ENCODE measurements around the gene PLEKHM3. TPM values are rescaled to one million over a fixed set of nuclear protein-coding genes. Genes with fewer than 3 reads are reported as not detected.
"Not testable (repeated sequence)": the region's sequence is repeated elsewhere in the genome, so short reads cannot be mapped to it uniquely, and the experiment has no call there.

PLEKHM3 gene
- total and polyA plus RNA-seq, 4 experiments from 2014 or later = 2.9 to 16.1 (median 9.3) TPM

GRCh38 chr2:207811658-207812057 is 213.7 kb downstream of the PLEKHM3 start:
- intact Hi-C loops (cut with micrococcal nuclease); H3K36me3 Mint-ChIP-seq; H3K27ac Mint-ChIP-seq; H3K27me3 ChIP-seq (ENCODE audit: insufficient read depth, low read length); H3K36me3 ChIP-seq (ENCODE audit: insufficient read depth, low read length); H3K9me3 ChIP-seq (ENCODE audit: control insufficient read depth in 1 of 2, low read length in 2 of 2); H3K4me3 Mint-ChIP-seq; POLR2A ChIA-PET (ENCODE audit: partially characterized antibody); H3K4me3 ChIP-seq (ENCODE audit: low read length in 2 of 2); H3K4me1 ChIP-seq (ENCODE audit: insufficient read depth, low read length); H3K4me1 Mint-ChIP-seq; DNase-seq; H3K9me3 Mint-ChIP-seq; H3K27ac ChIP-seq (ENCODE audit: low read depth, low read length); H3K27me3 Mint-ChIP-seq; CTCF ChIA-PET (ENCODE audit: partially characterized antibody): not testable (repeated sequence)

GRCh38 chr2:207810200-207810788 is 215.0 kb downstream of the PLEKHM3 start:
- peaks cover 0 to 6% of the 10 kb centered on the region in 2 donors for H3K27me3 Mint-ChIP-seq
- H3K9me3 ChIP-seq (ENCODE audit: control insufficient read depth in 1 of 2, low read length in 2 of 2) = no peaks in the 10 kb centered on the region
- no peaks in the 10 kb centered on the region for H3K4me1 ChIP-seq (ENCODE audit: insufficient read depth, low read length)
- no peak overlapping the region for H3K4me3 Mint-ChIP-seq
- no peaks in the 10 kb centered on the region for H3K27me3 ChIP-seq (ENCODE audit: insufficient read depth, low read length)
- no peak overlapping the region for H3K4me3 ChIP-seq (ENCODE audit: low read length in 2 of 2)
- H3K9me3 Mint-ChIP-seq = no peaks in the 10 kb centered on the region
- no peaks in the 10 kb centered on the region for H3K36me3 Mint-ChIP-seq
- intact Hi-C loops (cut with micrococcal nuclease) = no loop called here
- H3K27ac ChIP-seq (ENCODE audit: low read depth, low read length) = no peak overlapping the region
- CTCF ChIA-PET (ENCODE audit: partially characterized antibody) = no interaction called here
- no peak for DNase-seq
- no peaks in the 10 kb centered on the region for H3K4me1 Mint-ChIP-seq
- H3K36me3 ChIP-seq (ENCODE audit: insufficient read depth, low read length) = no peaks in the 10 kb centered on the region
- peak overlapping the region in 1 of 7 donors; percentile 47 for H3K27ac Mint-ChIP-seq
- POLR2A ChIA-PET (ENCODE audit: partially characterized antibody) = no interaction called here

- DNase-seq = no peak
- no peak overlapping the region for H3K27ac Mint-ChIP-seq
- no peak overlapping the region for H3K27ac ChIP-seq (ENCODE audit: low read depth, low read length)
- ChIA-PET POLR2A (ENCODE audit: partially characterized antibody) (no interaction called here), CTCF (ENCODE audit: partially characterized antibody) (no interaction called here)
- H3K36me3 ChIP-seq (ENCODE audit: insufficient read depth, low read length) = no peaks in the 10 kb centered on the region
- peaks cover 0 to 6% of the 10 kb centered on the region in 2 donors for H3K27me3 Mint-ChIP-seq
- H3K4me1 ChIP-seq (ENCODE audit: insufficient read depth, low read length) = no peaks in the 10 kb centered on the region
- no peak overlapping the region for H3K4me3 Mint-ChIP-seq
- H3K36me3 Mint-ChIP-seq = no peaks in the 10 kb centered on the region
- no peaks in the 10 kb centered on the region for H3K4me1 Mint-ChIP-seq
- H3K9me3 Mint-ChIP-seq = no peaks in the 10 kb centered on the region
- H3K9me3 ChIP-seq (ENCODE audit: control insufficient read depth in 1 of 2, low read length in 2 of 2) = no peaks in the 10 kb centered on the region
- no peaks in the 10 kb centered on the region for H3K27me3 ChIP-seq (ENCODE audit: insufficient read depth, low read length)
- no peak overlapping the region for H3K4me3 ChIP-seq (ENCODE audit: low read length in 2 of 2)
- intact Hi-C loops (cut with micrococcal nuclease) = no loop called here
Measured at GRCh38 chr2:207808119-207808518, 217.2 kb downstream of the PLEKHM3 start.

- H3K4me1 Mint-ChIP-seq = no peaks in the 10 kb centered on the region
- H3K27me3 ChIP-seq (ENCODE audit: insufficient read depth, low read length) = no peaks in the 10 kb centered on the region
- no peaks in the 10 kb centered on the region for H3K9me3 ChIP-seq (ENCODE audit: control insufficient read depth in 1 of 2, low read length in 2 of 2)
- POLR2A ChIA-PET (ENCODE audit: partially characterized antibody) = no interaction called here
- no peaks in the 10 kb centered on the region for H3K36me3 Mint-ChIP-seq
- intact Hi-C loops (cut with micrococcal nuclease) = no loop called here
- no peak overlapping the region for H3K27ac Mint-ChIP-seq
- no peaks in the 10 kb centered on the region for H3K4me1 ChIP-seq (ENCODE audit: insufficient read depth, low read length)
- H3K27ac ChIP-seq (ENCODE audit: low read depth, low read length) = no peak overlapping the region
- H3K4me3 ChIP-seq (ENCODE audit: low read length in 2 of 2) = no peak overlapping the region
- no peak for DNase-seq
- H3K4me3 Mint-ChIP-seq = no peak overlapping the region
- peaks cover 0 to 6% of the 10 kb centered on the region in 2 donors for H3K27me3 Mint-ChIP-seq
- H3K9me3 Mint-ChIP-seq = no peaks in the 10 kb centered on the region
- no peaks in the 10 kb centered on the region for H3K36me3 ChIP-seq (ENCODE audit: insufficient read depth, low read length)
- CTCF ChIA-PET (ENCODE audit: partially characterized antibody) = no interaction called here
Measured at GRCh38 chr2:207807516-207807915, 217.8 kb downstream of the PLEKHM3 start.

DNA sequence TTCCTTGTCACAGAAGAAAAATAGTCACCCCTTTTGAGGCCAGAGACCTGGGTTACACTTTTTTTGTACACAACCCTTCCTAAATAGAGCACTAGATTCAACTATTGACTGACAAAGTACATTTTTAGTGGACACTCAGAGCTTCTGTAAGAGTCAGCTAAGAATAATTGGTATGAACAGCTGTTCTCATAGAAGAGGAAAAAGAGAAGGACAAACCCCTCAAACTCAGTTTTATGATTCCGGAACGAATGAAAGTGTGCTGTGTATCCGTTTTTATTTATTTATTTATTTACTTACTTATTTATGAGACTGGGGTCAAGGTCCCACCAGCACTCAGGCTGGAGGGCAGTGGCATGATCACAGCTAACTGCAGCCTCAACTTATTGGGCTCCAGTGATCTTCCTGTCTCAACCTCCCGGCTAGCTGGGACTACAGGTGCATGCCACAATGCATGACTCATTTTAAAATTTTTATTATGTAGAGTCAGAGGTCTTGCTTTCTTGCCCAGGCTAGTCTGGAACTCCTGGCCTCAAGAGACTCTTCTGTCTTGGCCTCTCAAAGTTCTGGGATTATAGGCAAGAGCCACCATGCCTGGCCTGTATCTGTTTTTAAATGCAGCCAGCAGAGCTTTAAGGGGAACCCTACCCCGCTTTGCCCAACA is 219.6 kb downstream of the PLEKHM3 start:
- Histone ChIP-seq H3K36me3 (ENCODE audit: insufficient read depth, low read length) (no peaks in the 10 kb centered on the region), H3K4me1 (ENCODE audit: insufficient read depth, low read length) (no peaks in the 10 kb centered on the region), H3K9me3 (ENCODE audit: control insufficient read depth in 1 of 2, low read length in 2 of 2) (no peaks in the 10 kb centered on the region), H3K4me3 (ENCODE audit: low read length in 2 of 2) (no peak overlapping the region), H3K27ac (ENCODE audit: low read depth, low read length) (no peak overlapping the region), H3K27me3 (ENCODE audit: insufficient read depth, low read length) (no peaks in the 10 kb centered on the region)
- intact Hi-C loops (cut with micrococcal nuclease) = no loop called here
- POLR2A ChIA-PET (ENCODE audit: partially characterized antibody) = no interaction called here
- Mint-ChIP-seq H3K27me3 (peaks cover 3 to 6% of the 10 kb centered on the region in 2 donors), H3K27ac (no peak overlapping the region), H3K4me3 (no peak overlapping the region), H3K36me3 (no peaks in the 10 kb centered on the region), H3K4me1 (no peaks in the 10 kb centered on the region), H3K9me3 (no peaks in the 10 kb centered on the region)
- no peak for DNase-seq
- CTCF ChIA-PET (ENCODE audit: partially characterized antibody) = interaction anchor here (1.3 kb wide), 1 partner anchor 9 kb away, joined by 3 read pairs; no protein-coding TSS in a partner anchor

DNA sequence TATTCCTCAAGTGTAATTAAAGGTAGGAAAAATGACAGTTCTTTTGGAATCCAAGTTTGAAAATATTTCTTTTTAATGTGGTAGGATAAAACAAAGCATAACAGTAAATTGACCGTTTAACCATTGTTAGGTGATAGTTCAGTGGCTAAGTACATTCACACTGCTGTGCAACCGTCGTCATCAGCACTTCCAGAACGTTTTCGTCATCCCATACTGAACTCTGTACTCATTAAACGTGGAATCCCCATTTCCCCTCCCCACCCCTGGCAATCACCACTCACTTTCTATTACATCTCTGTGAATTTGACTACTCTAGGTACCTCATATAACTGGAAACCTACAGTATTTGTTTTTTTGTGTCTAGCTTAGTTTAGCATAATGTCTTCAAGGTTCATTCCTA is 222.7 kb downstream of the PLEKHM3 start:
- Histone ChIP-seq H3K27me3 (ENCODE audit: insufficient read depth, low read length) (no peaks in the 10 kb centered on the region), H3K4me1 (ENCODE audit: insufficient read depth, low read length) (no peaks in the 10 kb centered on the region), H3K9me3 (ENCODE audit: control insufficient read depth in 1 of 2, low read length in 2 of 2) (no peaks in the 10 kb centered on the region), H3K4me3 (ENCODE audit: low read length in 2 of 2) (no peak overlapping the region), H3K27ac (ENCODE audit: low read depth, low read length) (no peak overlapping the region), H3K36me3 (ENCODE audit: insufficient read depth, low read length) (no peaks in the 10 kb centered on the region)
- intact Hi-C loops (cut with micrococcal nuclease) = no loop called here
- Mint-ChIP-seq H3K27ac (no peak overlapping the region), H3K4me1 (no peaks in the 10 kb centered on the region), H3K36me3 (no peaks in the 10 kb centered on the region), H3K9me3 (no peaks in the 10 kb centered on the region), H3K27me3 (peaks cover 2 to 5% of the 10 kb centered on the region in 2 donors), H3K4me3 (no peak overlapping the region)
- CTCF ChIA-PET (ENCODE audit: partially characterized antibody) = no interaction called here
- POLR2A ChIA-PET (ENCODE audit: partially characterized antibody) = no interaction called here
- DNase-seq = no peak

- intact Hi-C loops (cut with micrococcal nuclease) = no loop called here
- no peaks in the 10 kb centered on the region for H3K9me3 ChIP-seq (ENCODE audit: control insufficient read depth in 1 of 2, low read length in 2 of 2)
- Mint-ChIP-seq H3K36me3 (no peaks in the 10 kb centered on the region), H3K27me3 (peaks cover 0 to 5% of the 10 kb centered on the region in 2 donors), H3K27ac (no peak overlapping the region), H3K9me3 (peaks cover 0 to 2% (median 0%) of the 10 kb centered on the region in 8 donors), H3K4me1 (no peaks in the 10 kb centered on the region), H3K4me3 (no peak overlapping the region)
- ChIA-PET POLR2A (ENCODE audit: partially characterized antibody) (interaction anchor here (0.7 kb wide), 1 partner anchor 391 kb away, joined by 5 read pairs; no protein-coding TSS in a partner anchor), CTCF (ENCODE audit: partially characterized antibody) (no interaction called here)
- H3K36me3 ChIP-seq (ENCODE audit: insufficient read depth, low read length) = no peaks in the 10 kb centered on the region
- DNase-seq = no peak
- no peak overlapping the region for H3K4me3 ChIP-seq (ENCODE audit: low read length in 2 of 2)
- no peaks in the 10 kb centered on the region for H3K4me1 ChIP-seq (ENCODE audit: insufficient read depth, low read length)
- H3K27me3 ChIP-seq (ENCODE audit: insufficient read depth, low read length) = no peaks in the 10 kb centered on the region
- no peak overlapping the region for H3K27ac ChIP-seq (ENCODE audit: low read depth, low read length)
Measured at GRCh38 chr2:207801259-207801658, 224.1 kb downstream of the PLEKHM3 start.

All from CD4-positive, alpha-beta memory T cell (primary cell).